Tibial artery (tissue), 4 donors: ENCODE results near the gene DDX1.

Source experiments
- DNase-seq, 2 donors: peaks; one replicate each; pipeline ENCODE4 v3.0.0-alpha.2; 2019
- H3K27ac ChIP-seq, 2 donors: fragments of 200-600 bp; sonication (generic) in 1 of 2; 1 replicate in 1 of 2; 2 replicates in 1 of 2; pipeline ENCODE4 v1.5.1; 2018 to 2019; ENCODE audit warnings: mild to moderate bottlenecking in 1 of 2
- H3K27me3 ChIP-seq, 2 donors: fragments of 200-600 bp; sonication (generic) in 1 of 2; one replicate each; pipeline versions ENCODE4 v1.5.1 to v1.6.0; 2016 to 2019
- H3K36me3 ChIP-seq, 3 donors: fragments of 200-600 bp; sonication (generic) in 2 of 3; one replicate each; pipeline ENCODE4 v1.5.1; 2016 to 2019; ENCODE audit warnings: mild to moderate bottlenecking in 2 of 3
- H3K4me1 ChIP-seq, 4 donors: fragments of 200-600 bp; sonication (generic) in 2 of 4; 1 replicate in 3 of 4; 2 replicates in 1 of 4; pipeline ENCODE4 v1.5.1; 2016 to 2019
- H3K4me3 ChIP-seq, 2 donors: fragments of 200-600 bp; sonication (generic) in 1 of 2; 1 replicate in 1 of 2; 2 replicates in 1 of 2; pipeline ENCODE4 v1.5.1; 2018 to 2019; ENCODE audit warnings: mild to moderate bottlenecking in 2 of 2
- H3K9me3 ChIP-seq, 3 donors: fragments of 200-600 bp; sonication (generic) in 1 of 3; one replicate each; pipeline ENCODE4 v1.5.1; 2016 to 2019
- intact Hi-C: fragments of 100-400 bp; cut with DNase I; formaldehyde crosslinking; loops from one replicate; pipeline ENCODE4 v1.15.0; 2023; ENCODE audit warnings: low total_unique reads
- TF ChIP-seq, protein P1 (sequence below), 2 experiments: fragments of 200-600 bp in 1 of 2; fragments of 450-650 bp in 1 of 2; IDR thresholded peaks; one replicate each; pipeline ENCODE4 v1.5.1; 2017 to 2019; ENCODE audit warnings: antibody characterized with exemption in 2 of 2, mild to moderate bottlenecking in 1 of 2, moderate library complexity in 1 of 2

Gene DDX1

DNA sequence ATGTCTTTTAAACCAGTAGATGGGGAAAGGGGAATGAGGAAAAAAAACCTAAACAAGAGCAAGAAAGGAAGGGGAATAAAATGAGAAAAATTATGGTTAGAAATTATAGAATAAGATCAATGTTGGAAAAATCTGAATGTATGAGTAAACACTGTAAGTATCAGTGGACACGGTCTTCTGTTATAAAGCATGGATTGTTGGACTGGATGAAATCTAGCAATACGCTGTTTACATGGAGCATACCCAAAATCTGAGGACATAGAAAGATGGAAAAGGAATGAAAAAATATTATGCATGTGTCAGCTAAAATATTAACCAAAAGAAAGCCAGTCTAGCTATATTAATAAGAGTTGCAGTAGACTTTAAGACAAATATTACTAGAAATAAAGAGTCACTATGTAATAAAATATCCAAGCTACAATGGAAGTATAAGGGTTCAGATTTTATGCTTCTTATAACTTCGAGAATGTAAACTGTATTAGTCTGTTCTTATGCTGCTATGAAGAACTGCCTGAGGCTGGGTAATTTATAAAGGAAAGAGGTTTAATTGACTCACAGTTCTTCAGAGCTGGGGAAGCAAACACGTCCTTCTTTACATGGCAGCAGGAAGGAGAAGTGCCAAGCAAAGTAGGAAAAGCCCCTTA, 32.4 kb downstream of the DDX1 start:
- no peak for DNase-seq
- TF ChIP-seq, protein P1, sequence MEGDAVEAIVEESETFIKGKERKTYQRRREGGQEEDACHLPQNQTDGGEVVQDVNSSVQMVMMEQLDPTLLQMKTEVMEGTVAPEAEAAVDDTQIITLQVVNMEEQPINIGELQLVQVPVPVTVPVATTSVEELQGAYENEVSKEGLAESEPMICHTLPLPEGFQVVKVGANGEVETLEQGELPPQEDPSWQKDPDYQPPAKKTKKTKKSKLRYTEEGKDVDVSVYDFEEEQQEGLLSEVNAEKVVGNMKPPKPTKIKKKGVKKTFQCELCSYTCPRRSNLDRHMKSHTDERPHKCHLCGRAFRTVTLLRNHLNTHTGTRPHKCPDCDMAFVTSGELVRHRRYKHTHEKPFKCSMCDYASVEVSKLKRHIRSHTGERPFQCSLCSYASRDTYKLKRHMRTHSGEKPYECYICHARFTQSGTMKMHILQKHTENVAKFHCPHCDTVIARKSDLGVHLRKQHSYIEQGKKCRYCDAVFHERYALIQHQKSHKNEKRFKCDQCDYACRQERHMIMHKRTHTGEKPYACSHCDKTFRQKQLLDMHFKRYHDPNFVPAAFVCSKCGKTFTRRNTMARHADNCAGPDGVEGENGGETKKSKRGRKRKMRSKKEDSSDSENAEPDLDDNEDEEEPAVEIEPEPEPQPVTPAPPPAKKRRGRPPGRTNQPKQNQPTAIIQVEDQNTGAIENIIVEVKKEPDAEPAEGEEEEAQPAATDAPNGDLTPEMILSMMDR (IDR thresholded peaks at IDR 0.05): no peak
- intact Hi-C loops: no loop called here
- no peak overlapping the region for H3K4me3 ChIP-seq
- no peak overlapping the region for H3K27ac ChIP-seq
- no peaks in the 10 kb centered on the region for H3K9me3 ChIP-seq
- H3K27me3 ChIP-seq: no peaks in the 10 kb centered on the region
- H3K36me3 ChIP-seq: peaks cover 58 to 87% (median 58%) of the 10 kb centered on the region in 3 donors
- H3K4me1 ChIP-seq: no peaks in the 10 kb centered on the region

DNA sequence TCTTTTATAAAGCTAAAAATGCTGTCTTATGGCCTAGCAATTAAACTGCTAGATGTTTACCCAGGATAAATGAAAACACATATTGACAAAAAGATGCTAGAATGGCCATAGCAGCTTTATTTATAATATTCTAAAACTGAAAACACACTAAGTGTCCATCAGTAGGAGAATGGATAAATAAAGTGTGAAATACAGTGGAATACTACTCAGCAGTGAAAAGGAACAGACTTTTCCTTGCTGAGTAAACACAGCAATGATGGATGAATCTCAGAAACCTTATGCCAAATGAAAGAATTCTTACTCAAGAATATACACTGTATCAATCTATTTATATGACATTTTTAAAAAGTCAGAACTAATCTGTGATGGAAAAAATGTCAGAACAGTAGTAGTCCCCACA, 33.2 kb downstream of the DDX1 start:
- H3K36me3 ChIP-seq: peaks cover 52 to 87% (median 56%) of the 10 kb centered on the region in 3 donors
- H3K27ac ChIP-seq: no peak overlapping the region
- no peak for DNase-seq
- H3K4me3 ChIP-seq: no peak overlapping the region
- TF ChIP-seq, protein P1 (IDR thresholded peaks at IDR 0.05): no peak
- no peaks in the 10 kb centered on the region for H3K27me3 ChIP-seq
- no peaks in the 10 kb centered on the region for H3K9me3 ChIP-seq
- intact Hi-C loops: no loop called here
- H3K4me1 ChIP-seq: no peaks in the 10 kb centered on the region

DNA sequence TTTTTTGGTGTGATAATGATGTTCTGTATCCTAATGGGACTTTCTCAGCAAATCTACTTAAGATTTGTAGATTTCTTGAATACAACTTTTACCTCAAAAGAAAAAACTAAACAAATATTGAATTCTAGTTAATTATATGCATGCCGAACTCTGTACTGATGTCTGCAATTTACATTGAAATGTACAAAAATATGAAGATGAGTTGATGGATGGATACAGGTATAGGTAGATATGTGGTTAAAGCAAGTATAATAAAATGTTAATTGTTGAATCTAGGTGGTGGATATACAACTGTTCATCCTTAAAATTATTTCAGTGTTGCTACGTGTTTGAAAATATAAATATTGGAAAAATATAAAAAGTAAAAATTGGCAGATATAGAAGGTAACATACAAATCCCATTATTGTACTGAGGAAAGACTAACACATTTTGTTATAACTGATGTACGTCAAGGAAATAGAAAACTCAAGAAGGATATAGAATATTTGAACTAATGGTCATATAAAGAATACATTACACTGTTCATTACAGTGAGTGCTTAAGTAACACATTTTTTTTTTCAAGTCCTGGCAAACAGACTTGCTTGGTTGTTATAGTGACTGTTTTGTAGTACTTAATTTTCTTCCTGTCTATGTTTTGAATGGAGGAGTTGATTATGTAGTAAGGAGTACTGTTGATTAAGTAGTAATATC, 33.8 kb downstream of the DDX1 start:
- Histone ChIP-seq H3K4me3 (no peak overlapping the region), H3K27me3 (no peaks in the 10 kb centered on the region), H3K27ac (no peak overlapping the region), H3K4me1 (peaks cover 0 to 4% (median 2%) of the 10 kb centered on the region in 4 donors), H3K9me3 (no peaks in the 10 kb centered on the region), H3K36me3 (peaks cover 52 to 87% (median 56%) of the 10 kb centered on the region in 3 donors)
- TF ChIP-seq, protein P1 (IDR thresholded peaks at IDR 0.05): no peak
- DNase-seq: no peak
- intact Hi-C loops: no loop called here

DNA sequence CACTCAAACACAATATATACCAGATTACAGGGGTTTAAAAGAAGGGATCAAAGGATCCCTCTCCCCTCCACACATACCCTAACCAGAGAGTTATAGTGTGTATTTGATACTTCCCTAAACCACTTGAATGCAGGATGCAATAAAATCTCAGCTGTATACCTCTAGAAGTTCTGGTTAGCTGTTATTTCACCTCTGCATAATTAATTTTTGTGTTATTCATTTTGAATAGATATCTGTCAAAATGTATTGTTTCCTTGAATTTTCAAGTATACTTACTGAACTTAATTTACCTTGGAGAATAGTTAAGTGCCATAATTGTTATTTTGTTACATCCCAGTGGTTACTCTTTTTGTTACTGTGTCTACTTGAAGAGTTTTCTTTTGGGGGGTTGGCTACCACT, 34.5 kb downstream of the DDX1 start:
- Histone ChIP-seq H3K9me3 (no peaks in the 10 kb centered on the region), H3K4me3 (no peak overlapping the region), H3K27ac (no peak overlapping the region), H3K4me1 (peaks cover 0 to 11% (median 4%) of the 10 kb centered on the region in 4 donors), H3K27me3 (no peaks in the 10 kb centered on the region), H3K36me3 (peaks cover 52 to 89% (median 59%) of the 10 kb centered on the region in 3 donors)
- intact Hi-C loops: no loop called here
- TF ChIP-seq, protein P1 (IDR thresholded peaks at IDR 0.05): no peak
- no peak for DNase-seq

DNA sequence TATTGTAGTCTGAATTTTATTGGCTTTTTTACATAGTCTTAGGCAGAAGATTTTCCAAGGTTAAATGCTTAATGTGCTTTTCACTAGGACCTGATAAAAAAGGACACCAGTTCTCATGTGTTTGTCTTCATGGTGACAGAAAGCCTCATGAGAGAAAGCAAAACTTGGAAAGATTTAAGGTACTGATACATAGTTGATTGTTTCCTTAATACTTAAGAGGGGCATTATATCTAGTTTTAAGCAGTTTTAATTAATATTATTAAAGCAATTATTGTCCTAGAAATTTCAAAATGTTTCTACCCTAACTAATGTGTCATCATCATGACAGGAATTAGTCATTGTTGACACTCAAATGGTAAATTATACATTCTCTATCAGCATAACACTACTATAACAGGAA, 35.3 kb downstream of the DDX1 start:
- intact Hi-C loops: no loop called here
- H3K36me3 ChIP-seq: peaks cover 49 to 89% (median 59%) of the 10 kb centered on the region in 3 donors
- TF ChIP-seq, protein P1 (IDR thresholded peaks at IDR 0.05): no peak

More for the DNA sequence above, 35.3 kb downstream of the DDX1 start:
- H3K27ac ChIP-seq: no peak overlapping the region
- DNase-seq: no peak
- no peaks in the 10 kb centered on the region for H3K27me3 ChIP-seq
- peaks cover 0 to 13% (median 4%) of the 10 kb centered on the region in 4 donors for H3K4me1 ChIP-seq
- H3K9me3 ChIP-seq: no peaks in the 10 kb centered on the region
- no peak overlapping the region for H3K4me3 ChIP-seq
